Hematopoietic multipotent progenitor cell treated with erythropoietin and hydrocortisone succinate and interleukin-3 and kit ligand, for 6 days (in vitro differentiated cells): ENCODE results near the gene CASP2.
"Not testable (repeated sequence)": the region's sequence is repeated elsewhere in the genome, so short reads cannot be mapped to it uniquely, and the experiment has no call there.

ENCODE experiments used
- DNase-seq: peaks from one replicate; pipeline ENCODE4 v3.0.0-alpha.2; 2015

The CASP2 gene

DNA sequence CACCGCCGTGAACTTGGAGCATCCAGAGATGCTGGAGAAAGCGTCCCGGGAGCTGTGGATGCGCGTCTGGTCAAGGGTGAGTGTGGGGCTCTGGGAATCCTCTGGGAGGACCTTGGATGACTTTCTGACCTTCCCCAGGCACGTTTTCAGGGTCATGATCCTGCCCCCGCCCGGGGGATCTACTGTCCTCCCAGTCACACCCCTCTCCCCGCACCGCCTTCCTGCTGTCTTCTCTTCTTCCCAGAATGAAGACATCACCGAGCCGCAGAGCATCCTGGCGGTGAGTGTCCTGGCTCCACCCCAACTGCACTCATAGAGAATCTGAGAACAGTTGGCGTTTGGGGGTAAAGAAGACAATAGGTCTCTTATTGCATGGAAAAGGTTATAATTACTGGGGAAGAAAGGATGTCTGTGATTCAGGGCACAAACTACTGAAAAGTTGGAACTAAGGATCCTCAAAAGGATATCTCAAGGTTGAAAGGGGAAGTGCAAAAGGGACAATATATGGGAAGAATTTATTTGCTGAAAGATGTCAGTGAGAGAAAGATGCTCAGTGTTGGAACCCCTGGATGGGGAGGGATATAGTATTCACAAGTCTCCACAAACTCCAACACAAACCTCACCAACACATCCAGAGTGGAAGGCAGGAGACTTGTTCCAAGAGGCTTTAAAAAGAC lies 23.0 kb upstream of the CASP2 start:
- DNase-seq: no peak

DNA sequence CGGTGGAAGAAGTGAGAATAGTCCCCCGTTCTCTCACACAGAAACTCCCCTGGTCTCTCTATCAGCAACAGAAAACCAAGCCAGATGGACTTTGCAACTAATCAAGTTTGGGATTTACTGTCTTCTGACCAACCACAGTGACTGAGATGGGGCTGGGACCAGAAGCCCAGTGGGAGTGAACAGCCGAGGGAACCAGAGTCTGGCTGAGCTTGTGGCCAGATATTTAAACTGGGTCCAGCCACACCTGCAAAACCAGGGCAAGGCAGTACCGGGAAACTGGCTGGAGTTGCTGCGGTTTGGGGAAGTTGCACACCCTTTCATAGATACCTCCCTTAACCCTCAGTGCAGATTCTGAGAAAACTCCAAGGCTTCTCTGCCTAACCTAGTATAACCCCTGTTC lies 18.9 kb upstream of the CASP2 start:
- DNase-seq: no peak

- no peak for DNase-seq
Observed at GRCh38 chr7:143271240-143271639, 16.9 kb upstream of the CASP2 start.

DNA sequence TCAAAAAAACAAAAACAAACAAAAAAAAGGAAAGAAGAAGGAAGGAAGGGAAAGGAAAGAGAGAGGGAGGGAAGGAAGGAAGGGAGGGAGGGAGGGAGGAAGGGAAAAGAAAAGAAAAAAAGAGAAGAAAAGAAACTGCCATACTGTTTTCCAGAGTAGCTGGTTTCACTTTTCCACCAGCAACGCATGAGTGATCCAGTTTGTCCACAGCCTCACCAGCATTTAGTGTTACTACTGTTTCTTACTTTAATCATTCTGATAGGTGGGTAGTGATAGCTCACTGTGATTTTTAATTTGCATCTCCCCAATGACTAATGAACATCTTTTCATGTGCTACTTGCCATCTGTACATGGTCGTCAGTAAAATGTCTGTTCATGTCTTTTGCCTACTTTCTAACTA lies 15.3 kb upstream of the CASP2 start:
- DNase-seq: no peak

GRCh38 chr7:143279186-143280098 lies 8.7 kb upstream of the CASP2 start:
- DNase-seq: no peak

- DNase-seq: no peak
Observed at GRCh38 chr7:143280160-143280559, 8.0 kb upstream of the CASP2 start.

DNA sequence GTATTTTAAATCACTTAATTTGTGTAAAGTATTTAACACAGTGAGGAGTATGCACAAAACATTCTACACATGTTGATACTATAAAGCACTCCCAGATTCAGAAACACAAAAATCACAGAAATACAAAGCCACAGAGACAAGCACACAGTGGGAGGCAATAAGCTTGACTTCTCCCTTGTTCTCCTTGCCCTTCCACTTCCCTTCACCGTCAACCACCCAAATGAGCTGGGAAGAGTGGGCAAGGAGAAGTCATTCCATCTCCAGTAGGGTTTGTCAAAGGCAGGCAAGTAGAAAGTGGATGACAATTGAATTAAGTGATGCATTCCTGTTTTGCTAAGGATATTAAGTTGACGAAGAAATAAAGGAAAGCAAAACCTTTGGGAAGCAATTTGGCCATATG lies 7.6 kb upstream of the CASP2 start:
- no peak for DNase-seq

- DNase-seq: no peak
Observed at GRCh38 chr7:143281529-143281928, 6.6 kb upstream of the CASP2 start.

GRCh38 chr7:143282124-143282523 lies 6.0 kb upstream of the CASP2 start:
- no peak for DNase-seq

DNA sequence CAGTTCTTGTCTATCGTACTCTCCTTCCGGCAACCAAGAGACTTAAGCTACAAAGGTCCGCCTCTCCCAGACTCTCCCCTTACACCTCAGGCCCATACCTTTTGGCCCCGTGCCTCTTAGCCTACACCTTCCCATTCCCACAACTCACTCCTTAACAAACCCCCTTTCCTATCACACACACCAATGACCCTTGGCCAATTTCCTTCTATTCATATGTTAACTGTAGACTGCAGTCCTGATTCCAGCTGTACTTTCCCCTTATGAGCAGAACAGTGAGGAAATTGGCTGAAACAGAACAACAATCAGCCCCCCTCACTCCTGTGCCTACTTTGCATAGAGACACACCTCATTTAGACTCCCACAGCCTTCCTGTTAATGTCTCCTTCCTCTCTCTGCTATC lies 4.8 kb upstream of the CASP2 start:
- no peak for DNase-seq

- no peak for DNase-seq
Observed at GRCh38 chr7:143284591-143285469, 3.3 kb upstream of the CASP2 start, which contains the start of gene TMEM139. Gene TMEM139 (plus strand): TSS chr7:143284958. CDS start chr7:143285958, 1,000 bp downstream.

GRCh38 chr7:143285470-143285778 lies 2.7 kb upstream of the CASP2 start:
- no peak for DNase-seq

- no peak for DNase-seq
Observed at GRCh38 chr7:143285806-143286521, 2.2 kb upstream of the CASP2 start.

DNA sequence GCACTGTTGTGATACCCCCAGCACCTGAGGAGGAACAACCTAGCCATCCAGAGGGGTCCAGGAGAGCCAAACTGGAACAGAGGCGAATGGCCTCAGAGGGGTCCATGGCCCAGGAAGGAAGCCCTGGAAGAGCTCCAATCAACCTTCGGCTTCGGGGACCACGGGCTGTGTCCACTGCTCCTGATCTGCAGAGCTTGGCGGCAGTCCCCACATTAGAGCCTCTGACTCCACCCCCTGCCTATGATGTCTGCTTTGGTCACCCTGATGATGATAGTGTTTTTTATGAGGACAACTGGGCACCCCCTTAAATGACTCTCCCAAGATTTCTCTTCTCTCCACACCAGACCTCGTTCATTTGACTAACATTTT lies 1.6 kb upstream of the CASP2 start:
- DNase-seq: no peak

GRCh38 chr7:143287339-143287934 lies 714 bp upstream of the CASP2 start:
- DNase-seq: no peak

GRCh38 chr7:143288836-143289235 lies 685 bp downstream of the CASP2 start:
- no peak for DNase-seq

DNA sequence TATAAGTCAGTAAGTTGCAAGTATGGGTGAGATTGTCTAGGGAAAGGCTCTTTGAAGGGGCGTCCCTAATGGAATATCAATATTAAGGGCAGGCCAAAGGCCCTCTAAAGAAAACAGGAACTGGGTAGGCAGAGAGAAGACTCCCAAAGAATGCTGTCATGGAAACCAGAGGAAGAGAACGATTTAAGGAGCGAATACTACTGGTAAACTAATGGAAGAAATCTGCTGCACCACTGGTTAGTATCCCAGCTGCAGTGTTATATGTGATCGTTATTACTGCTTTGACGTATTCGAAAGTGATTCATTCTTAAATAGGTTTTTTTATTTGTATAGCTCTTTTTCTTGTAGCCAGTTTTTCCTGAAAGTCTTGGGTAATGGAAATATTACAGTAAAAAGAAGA lies 1.3 kb downstream of the CASP2 start:
- peak; percentile 39 for DNase-seq

DNA sequence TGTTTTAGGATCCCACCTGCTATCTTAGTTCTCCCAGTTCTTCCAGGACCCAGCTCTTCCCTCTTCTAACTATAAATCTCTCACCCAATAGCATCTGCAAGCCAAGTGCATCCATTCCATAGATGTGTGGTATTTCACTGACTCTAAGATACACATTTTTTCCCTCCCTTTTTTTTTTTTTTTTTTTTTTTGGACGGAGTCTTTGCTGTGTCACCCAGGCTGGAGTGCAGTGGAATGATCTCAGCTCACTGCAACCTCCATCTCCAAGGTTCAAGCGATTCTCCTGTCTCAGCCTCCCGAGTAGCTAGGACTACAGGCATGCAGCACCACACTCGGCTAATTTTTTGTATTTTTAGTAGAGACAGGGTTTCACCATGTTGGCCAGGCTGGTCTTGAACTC lies 1.7 kb downstream of the CASP2 start:
- not testable (repeated sequence) for DNase-seq

- no peak for DNase-seq
Observed at GRCh38 chr7:143290293-143290692, 2.1 kb downstream of the CASP2 start.

DNA sequence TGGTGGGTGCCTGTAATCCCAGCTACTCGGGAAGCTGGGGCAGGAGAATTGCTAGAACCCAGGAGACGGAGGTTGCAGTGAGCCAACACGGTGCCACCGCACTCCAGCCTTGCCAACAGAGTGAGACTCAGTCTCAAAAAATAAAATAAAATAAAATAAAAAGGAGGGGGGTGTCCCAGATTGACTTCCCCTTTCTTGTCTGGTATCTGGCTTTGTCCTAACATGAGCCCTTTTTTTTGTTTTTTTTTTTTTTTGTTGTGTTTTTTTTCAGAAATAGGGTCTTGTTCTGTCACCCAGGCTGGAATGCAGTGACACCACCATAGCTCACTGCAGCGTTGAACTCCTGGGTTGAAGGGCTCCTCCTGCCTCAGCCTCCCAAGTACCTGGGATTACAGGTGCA lies 4.7 kb downstream of the CASP2 start:
- DNase-seq: no peak

DNA sequence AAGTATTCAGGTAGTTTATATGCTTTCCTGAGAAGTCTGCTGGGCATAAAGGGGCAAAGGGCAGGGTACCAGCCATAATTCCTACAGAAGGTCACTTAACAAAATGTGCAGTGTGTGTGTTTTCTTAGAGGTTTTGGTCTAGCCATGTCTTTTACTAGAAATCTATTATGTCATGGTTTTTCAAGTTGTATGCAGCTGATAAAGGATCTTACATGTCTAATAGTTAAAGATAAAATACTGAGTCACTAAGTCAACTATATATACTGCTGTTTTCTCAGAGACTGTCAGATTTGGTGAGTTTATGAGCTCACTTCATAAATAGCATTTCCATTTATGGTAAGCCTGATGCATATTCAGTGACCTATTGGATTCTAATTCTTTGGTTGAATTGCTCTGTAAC lies 7.7 kb downstream of the CASP2 start:
- peak; percentile 32 for DNase-seq

GRCh38 chr7:143296686-143297085 lies 8.5 kb downstream of the CASP2 start:
- DNase-seq: no peak
